ENCODE results near the gene CYBRD1. TPM values are rescaled to one million over a fixed set of nuclear protein-coding genes. Genes with fewer than 3 reads are reported as not detected.

The CYBRD1 gene, protein sequence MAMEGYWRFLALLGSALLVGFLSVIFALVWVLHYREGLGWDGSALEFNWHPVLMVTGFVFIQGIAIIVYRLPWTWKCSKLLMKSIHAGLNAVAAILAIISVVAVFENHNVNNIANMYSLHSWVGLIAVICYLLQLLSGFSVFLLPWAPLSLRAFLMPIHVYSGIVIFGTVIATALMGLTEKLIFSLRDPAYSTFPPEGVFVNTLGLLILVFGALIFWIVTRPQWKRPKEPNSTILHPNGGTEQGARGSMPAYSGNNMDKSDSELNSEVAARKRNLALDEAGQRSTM
- 100 to 1,000 TPM; 357 to 453 TPM for total RNA-seq

DNA sequence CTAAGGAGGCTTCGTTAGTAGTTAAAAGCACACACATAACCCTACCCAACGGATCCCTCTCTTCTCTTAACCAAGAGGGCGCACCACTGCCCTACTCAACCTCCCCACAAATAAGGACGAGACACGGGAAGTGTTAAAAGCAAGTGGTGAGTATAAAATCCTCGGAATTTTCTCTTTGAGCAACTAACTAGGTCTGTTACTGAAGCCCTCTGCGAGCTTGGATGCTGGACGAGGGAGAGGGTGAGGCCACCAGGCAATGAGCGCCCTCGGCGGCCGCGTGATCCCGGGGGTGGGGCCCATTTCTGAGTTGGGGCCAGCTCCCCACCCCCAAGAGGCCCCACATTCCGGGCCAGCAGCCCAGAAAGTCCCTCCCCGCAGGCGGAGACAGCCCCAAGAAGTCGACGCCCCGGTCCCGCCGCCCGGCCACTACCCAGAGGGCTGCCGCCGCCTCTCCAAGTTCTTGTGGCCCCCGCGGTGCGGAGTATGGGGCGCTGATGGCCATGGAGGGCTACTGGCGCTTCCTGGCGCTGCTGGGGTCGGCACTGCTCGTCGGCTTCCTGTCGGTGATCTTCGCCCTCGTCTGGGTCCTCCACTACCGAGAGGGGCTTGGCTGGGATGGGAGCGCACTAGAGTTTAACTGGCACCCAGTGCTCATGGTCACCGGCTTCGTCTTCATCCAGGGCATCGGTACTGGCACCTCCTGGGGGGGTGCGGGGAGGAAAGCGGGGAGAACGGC lies at the start of gene CYBRD1:
TSS of gene CYBRD1 (plus strand) at position 423 of the 736 bp plus-strand sequence. CDS start at position 495, 72 bp downstream.
- Histone ChIP-seq H3K4me1 (ENCODE audit: control insufficient read depth in 1 of 2, low read depth in 2 of 2) (peaks cover 7 to 40% of the 10 kb centered on the region in 2 donors), H3K27me3 (replicated peaks; ENCODE audit: insufficient read depth) (no peaks in the 10 kb centered on the region), H3K4me3 (peak within 1 kb of the TSS; percentile 98), H3K36me3 (no peaks in the 10 kb centered on the region), H3K27ac (peak within 1 kb of the TSS; percentile 94 to 98), H3K9me3 (no peaks in the 10 kb centered on the region)
- DNase-seq (ENCODE audit: low spot score): peak; percentile 50
- peak; percentile 58 for ATAC-seq (ENCODE audit: insufficient number of reproducible peaks, low FRiP score, low read depth)
- TF ChIP-seq, protein P1, sequence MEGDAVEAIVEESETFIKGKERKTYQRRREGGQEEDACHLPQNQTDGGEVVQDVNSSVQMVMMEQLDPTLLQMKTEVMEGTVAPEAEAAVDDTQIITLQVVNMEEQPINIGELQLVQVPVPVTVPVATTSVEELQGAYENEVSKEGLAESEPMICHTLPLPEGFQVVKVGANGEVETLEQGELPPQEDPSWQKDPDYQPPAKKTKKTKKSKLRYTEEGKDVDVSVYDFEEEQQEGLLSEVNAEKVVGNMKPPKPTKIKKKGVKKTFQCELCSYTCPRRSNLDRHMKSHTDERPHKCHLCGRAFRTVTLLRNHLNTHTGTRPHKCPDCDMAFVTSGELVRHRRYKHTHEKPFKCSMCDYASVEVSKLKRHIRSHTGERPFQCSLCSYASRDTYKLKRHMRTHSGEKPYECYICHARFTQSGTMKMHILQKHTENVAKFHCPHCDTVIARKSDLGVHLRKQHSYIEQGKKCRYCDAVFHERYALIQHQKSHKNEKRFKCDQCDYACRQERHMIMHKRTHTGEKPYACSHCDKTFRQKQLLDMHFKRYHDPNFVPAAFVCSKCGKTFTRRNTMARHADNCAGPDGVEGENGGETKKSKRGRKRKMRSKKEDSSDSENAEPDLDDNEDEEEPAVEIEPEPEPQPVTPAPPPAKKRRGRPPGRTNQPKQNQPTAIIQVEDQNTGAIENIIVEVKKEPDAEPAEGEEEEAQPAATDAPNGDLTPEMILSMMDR (IDR thresholded peaks at IDR 0.05): no peak

DNA sequence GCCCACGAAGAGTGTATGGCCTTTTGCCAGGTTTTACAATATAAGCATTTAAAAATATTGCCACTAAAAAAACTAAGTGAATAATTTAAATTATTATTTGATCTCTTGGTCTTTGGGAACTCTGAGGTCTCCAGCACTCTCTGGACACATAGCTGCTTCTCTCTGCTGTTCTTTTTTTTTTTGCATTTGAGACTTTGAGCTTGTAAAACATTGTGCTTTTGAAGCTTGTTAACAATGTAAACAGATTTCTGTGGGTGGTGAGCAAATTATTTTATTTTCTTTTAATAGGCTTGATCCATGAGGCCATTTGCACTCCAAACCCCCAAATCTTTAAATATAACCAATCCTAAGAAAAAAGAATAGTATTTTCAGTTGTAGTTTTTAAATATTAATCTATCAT lies 46.3 kb upstream of the CYBRD1 start:
- Histone ChIP-seq H3K27me3 (replicated peaks; ENCODE audit: insufficient read depth) (no peaks in the 10 kb centered on the region), H3K4me1 (ENCODE audit: control insufficient read depth in 1 of 2, low read depth in 2 of 2) (no peaks in the 10 kb centered on the region), H3K9me3 (no peaks in the 10 kb centered on the region), H3K36me3 (peaks cover 3% of the 10 kb centered on the region), H3K4me3 (no peak overlapping the region), H3K27ac (no peak overlapping the region)
- ATAC-seq (ENCODE audit: insufficient number of reproducible peaks, low FRiP score, low read depth) (no peak), DNase-seq (ENCODE audit: low spot score) (no peak)
- TF ChIP-seq, protein P1 (IDR thresholded peaks at IDR 0.05): no peak

DNA sequence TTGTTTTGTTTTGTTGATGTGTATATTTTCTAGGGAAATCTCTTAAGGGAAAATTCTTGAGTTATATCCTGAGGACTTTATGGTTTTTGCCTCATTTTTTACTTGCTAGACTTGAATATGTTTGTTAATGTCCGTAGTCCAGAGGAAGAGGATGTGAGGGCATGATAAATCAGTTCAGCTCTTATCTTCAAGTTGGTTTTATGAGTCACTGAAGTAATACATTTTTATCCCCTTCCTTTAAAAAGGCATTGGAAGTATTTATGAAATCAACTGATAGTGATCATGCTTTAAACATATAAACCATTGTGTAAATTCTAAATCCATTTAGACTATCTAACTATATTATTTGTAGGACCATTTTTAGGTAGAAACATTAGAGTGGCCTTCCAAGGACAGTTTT lies 43.9 kb upstream of the CYBRD1 start:
- no peak overlapping the region for H3K27ac ChIP-seq
- ATAC-seq (ENCODE audit: insufficient number of reproducible peaks, low FRiP score, low read depth) (no peak), DNase-seq (ENCODE audit: low spot score) (no peak)
- no peaks in the 10 kb centered on the region for H3K27me3 ChIP-seq (replicated peaks; ENCODE audit: insufficient read depth)
- H3K4me1 ChIP-seq (ENCODE audit: control insufficient read depth in 1 of 2, low read depth in 2 of 2): no peaks in the 10 kb centered on the region
- H3K9me3 ChIP-seq: no peaks in the 10 kb centered on the region
- H3K4me3 ChIP-seq: no peak overlapping the region
- H3K36me3 ChIP-seq: no peaks in the 10 kb centered on the region
- TF ChIP-seq, protein P1 (IDR thresholded peaks at IDR 0.05): no peak

DNA sequence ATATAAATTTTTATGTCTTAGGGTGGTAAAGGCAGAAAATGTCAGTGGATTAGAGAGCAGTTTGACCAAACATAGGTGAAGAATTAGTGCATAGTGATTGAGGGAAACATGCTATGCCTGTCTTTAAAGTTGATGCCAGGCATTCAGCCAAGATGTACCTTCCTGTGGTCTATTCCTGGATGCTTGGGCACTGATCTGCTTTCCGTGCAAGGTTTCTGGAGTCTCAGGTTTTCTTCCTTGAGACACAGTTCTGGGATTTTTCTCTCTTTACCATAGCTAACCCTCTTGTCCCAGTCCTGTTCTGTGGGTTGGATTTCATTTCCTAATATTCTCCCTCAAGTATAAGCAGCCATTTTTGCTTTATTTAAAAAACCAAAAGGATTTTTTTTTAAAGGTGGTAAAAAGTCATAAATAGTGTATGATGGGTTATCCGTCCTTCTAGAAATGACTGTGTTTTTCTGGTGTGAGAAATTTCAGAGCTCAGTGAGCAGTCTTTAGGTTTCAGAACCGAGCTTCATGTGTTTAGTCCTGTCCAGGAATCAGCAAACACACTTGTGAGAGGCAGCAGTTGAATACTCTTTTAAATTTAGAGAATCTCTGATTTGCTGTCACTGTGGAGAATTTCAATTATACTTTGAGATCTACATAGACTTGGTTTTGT lies 43.0 kb upstream of the CYBRD1 start:
- no peaks in the 10 kb centered on the region for H3K9me3 ChIP-seq
- ATAC-seq (ENCODE audit: insufficient number of reproducible peaks, low FRiP score, low read depth): no peak
- no peak overlapping the region for H3K4me3 ChIP-seq
- TF ChIP-seq, protein P1 (IDR thresholded peaks at IDR 0.05): no peak
- H3K27me3 ChIP-seq (replicated peaks; ENCODE audit: insufficient read depth): no peaks in the 10 kb centered on the region
- no peak for DNase-seq (ENCODE audit: low spot score)
- H3K27ac ChIP-seq: no peak overlapping the region
- peaks cover 0 to 4% of the 10 kb centered on the region in 2 donors for H3K4me1 ChIP-seq (ENCODE audit: control insufficient read depth in 1 of 2, low read depth in 2 of 2)
- H3K36me3 ChIP-seq: no peaks in the 10 kb centered on the region

DNA sequence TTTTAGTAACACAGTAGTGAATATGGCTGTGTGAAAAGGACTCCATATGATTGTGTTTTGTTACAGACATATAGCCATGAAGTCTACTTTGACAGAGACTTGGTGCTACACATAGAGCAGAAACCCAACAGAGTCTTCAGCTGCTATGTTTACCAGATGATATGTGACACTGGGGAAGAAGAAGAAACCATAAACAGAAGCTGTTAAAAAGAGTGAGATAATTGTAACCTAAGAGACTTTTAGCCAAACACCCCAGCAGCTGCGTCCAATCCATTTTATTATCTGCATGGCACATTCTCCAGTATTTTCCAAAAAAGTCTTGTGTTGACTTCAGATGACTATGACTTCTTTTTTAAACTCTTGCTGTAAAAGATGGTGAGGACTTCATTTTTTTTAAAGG lies 41.4 kb upstream of the CYBRD1 start:
- Histone ChIP-seq H3K4me1 (ENCODE audit: control insufficient read depth in 1 of 2, low read depth in 2 of 2) (peaks cover 0 to 4% of the 10 kb centered on the region in 2 donors), H3K36me3 (no peaks in the 10 kb centered on the region), H3K27ac (no peak overlapping the region), H3K4me3 (no peak overlapping the region), H3K9me3 (no peaks in the 10 kb centered on the region), H3K27me3 (replicated peaks; ENCODE audit: insufficient read depth) (no peaks in the 10 kb centered on the region)
- no peak for DNase-seq (ENCODE audit: low spot score)
- no peak for ATAC-seq (ENCODE audit: insufficient number of reproducible peaks, low FRiP score, low read depth)
- TF ChIP-seq, protein P1 (IDR thresholded peaks at IDR 0.05): no peak
